ENCODE data around the gene BICDL1. TPM values are rescaled to one million over a fixed set of nuclear protein-coding genes. Genes with fewer than 3 reads are reported as not detected.

BICDL1 gene
- total RNA-seq, 2 experiments from 2014 or later, result 62.7 to 63.7 TPM

DNA sequence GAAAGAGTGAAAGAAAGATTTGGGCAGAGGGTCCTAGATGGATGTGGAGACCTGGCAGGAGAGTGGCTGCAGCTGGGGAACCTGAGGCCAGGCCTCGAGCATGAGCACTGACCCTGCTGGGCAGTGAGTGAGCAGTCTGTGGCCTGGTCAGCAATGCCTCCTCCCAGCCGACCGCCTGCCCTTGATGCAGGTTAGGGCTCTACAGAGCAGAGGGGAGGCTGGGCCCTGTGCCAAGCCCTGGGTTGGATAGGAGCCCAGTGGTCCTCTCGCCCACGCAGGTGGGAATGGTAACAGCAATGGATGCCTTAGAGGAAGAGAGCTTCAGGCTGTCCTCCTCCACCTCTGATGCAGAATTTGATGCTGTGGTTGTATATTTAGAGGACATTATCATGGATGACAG, 67.7 kb downstream of the BICDL1 start:
- Mint-ChIP-seq H3K27me3 (no peaks in the 10 kb centered on the region), H3K27ac (no peak overlapping the region), H3K4me1 (peaks cover 22% of the 10 kb centered on the region), H3K4me3 (no peak overlapping the region), H3K36me3 (peaks cover 18% of the 10 kb centered on the region), H3K9me3 (peaks cover 1% of the 10 kb centered on the region)
- DNase-seq, result no peak

DNA sequence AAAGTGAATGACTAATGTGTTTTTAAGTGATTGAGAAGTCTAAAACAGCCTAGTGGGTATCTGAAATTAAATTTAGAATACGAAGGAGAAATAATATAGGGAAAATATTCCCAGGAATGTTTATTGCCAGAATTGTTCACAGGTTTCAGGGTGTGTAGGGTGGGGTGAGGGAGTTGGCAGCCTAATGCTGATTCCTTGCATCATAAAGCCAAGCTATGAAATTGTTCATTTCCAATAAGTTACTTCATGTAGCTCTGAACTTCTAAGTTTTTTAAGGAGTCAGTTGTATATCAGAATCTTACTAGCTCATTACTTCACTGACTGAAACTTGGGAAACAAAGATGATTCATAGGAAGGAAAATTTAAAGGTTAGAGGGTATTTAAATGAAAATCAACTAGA, 71.2 kb downstream of the BICDL1 start:
- no peaks in the 10 kb centered on the region for H3K9me3 Mint-ChIP-seq

DNA sequence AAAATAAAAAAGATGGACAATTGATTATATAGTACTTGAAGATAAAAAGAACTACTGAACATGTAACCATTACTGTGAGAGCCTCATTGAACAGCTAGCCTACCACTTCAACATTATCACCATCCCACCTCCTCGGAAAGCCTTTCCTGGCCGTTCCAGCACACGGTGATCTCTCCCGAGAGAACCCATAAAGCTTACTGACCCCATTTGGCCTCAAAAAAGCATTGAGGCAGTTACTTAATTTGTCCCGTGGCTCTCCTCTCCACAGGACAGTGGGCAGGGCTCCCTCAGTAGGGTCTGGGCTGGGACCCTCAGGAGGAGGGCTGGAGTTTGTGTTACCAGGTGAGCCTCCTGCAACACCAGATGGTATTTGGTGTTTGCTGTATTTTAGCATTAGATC, 71.7 kb downstream of the BICDL1 start:
- no peak overlapping the region for H3K27ac Mint-ChIP-seq
- H3K9me3 Mint-ChIP-seq, result no peaks in the 10 kb centered on the region
- DNase-seq, result no peak
- H3K36me3 Mint-ChIP-seq, result peaks cover 24% of the 10 kb centered on the region
- H3K27me3 Mint-ChIP-seq, result no peaks in the 10 kb centered on the region
- H3K4me3 Mint-ChIP-seq, result no peak overlapping the region
- peaks cover 23% of the 10 kb centered on the region for H3K4me1 Mint-ChIP-seq

More for the DNA sequence above, 71.2 kb downstream of the BICDL1 start:
- DNase-seq, result no peak
- Mint-ChIP-seq H3K4me1 (peaks cover 24% of the 10 kb centered on the region), H3K27me3 (no peaks in the 10 kb centered on the region), H3K36me3 (peaks cover 24% of the 10 kb centered on the region), H3K4me3 (no peak overlapping the region), H3K27ac (peak overlapping the region; percentile 11)

DNA sequence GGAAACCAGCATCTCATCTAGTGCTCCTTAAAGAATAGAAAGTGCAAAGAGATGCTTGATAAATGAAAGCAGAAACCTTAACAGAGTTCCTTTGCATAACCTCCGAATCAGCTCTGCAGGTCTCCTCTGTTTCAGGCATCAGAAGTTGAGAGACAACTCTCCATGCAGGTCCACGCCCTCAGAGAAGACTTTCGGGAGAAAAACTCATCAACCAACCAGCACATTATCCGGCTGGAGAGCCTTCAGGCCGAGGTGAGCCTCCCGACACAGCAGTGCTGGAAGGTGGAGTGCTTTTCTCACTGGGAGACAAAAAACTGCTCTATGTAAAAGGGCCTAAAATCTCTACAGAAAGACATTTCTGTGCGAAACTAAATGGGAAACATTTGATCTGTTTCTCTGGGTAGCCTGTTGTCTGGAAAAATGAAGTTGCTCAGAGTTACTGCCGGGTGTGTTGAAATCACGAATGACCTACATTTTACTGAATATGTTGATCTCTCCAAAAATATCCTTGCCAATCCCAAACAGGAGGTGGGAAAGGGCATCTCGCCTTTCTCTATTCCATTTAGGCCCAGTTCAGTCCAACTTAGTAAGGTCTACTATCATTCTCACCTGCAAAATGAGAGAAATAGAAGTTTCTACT, 72.7 kb downstream of the BICDL1 start:
- H3K4me1 Mint-ChIP-seq, result peaks cover 23% of the 10 kb centered on the region
- no peak overlapping the region for H3K4me3 Mint-ChIP-seq
- H3K9me3 Mint-ChIP-seq, result no peaks in the 10 kb centered on the region
- H3K27ac Mint-ChIP-seq, result peak overlapping the region; percentile 20
- H3K27me3 Mint-ChIP-seq, result no peaks in the 10 kb centered on the region
- H3K36me3 Mint-ChIP-seq, result peaks cover 25% of the 10 kb centered on the region
- no peak for DNase-seq

DNA sequence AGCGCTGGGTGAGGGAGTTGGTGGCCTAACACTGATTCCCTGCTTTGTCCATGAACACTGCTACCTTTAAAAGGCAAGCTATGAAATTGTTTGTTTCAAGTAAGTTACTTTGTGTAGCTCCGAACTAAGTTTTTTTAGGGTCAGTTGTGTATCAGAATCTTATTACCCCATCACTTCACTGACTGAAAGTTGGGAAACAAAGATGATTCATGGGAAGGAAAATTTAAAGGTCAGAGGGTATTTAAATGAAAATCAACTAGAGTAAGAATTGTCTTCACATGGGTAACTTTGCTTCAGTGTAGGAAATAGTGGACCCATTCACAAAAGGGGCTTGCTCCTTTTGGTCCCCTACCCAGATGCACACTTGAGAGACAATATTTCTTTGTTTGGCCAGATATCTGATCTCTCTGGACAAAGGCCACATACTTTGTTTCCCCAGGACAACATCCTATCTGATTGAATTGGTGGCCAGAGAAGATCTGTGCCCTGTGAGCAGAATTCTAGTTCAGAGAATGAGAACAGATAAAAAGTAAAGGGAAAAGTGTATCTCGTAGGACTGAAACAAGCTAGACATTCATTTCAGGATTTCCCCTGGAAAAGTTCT, 74.0 kb downstream of the BICDL1 start:
- peaks cover 27% of the 10 kb centered on the region for H3K36me3 Mint-ChIP-seq
- no peak overlapping the region for H3K27ac Mint-ChIP-seq
- H3K4me3 Mint-ChIP-seq, result no peak overlapping the region
- no peaks in the 10 kb centered on the region for H3K27me3 Mint-ChIP-seq
- H3K9me3 Mint-ChIP-seq, result no peaks in the 10 kb centered on the region
- peaks cover 21% of the 10 kb centered on the region for H3K4me1 Mint-ChIP-seq
- no peak for DNase-seq

DNA sequence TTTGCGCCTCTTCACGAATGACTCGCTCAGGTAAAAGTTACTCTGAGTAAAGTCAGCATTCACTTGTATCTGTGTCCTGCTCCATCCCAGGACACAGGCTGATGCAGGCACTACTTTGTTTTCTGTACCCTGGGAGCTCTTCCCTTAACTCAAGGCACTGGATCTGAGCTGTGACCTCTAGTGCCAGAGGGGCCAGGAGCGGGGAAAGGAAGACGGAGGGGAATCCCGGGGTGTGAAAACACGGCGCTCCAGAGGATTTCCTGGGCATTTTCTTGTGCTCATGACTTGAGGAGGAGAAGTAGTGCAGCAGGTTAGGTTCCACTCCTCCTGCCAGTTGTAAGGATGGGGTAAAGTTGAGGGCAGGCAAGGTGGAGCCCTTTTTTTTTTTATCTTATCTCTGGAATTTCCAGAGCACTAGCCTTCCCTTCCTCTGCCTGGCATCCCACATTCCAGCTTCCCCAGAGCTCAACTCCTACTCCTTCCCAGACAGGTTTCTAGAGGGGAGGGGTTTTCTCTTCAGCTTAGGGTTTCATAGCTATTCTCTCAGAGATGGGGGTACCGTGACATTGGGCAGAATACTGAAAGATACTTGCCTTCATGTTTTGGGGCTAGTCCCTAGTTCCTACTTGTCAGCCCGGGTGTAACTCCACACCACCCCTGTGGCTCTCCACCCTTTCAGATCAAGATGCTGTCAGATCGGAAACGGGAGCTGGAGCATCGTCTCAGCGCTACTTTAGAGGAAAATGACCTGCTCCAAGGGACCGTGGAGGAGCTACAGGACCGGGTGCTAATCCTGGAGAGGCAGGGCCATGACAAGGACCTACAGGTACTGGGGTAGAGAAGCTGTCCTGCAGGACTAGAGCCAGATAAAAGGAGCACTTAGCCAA, 75.3 kb downstream of the BICDL1 start:
- H3K36me3 Mint-ChIP-seq, result peaks cover 27% of the 10 kb centered on the region
- H3K4me1 Mint-ChIP-seq, result peaks cover 20% of the 10 kb centered on the region
- no peak overlapping the region for H3K27ac Mint-ChIP-seq
- no peaks in the 10 kb centered on the region for H3K9me3 Mint-ChIP-seq
- DNase-seq, result no peak
- peak overlapping the region; percentile 48 for H3K4me3 Mint-ChIP-seq
- H3K27me3 Mint-ChIP-seq, result no peaks in the 10 kb centered on the region

DNA sequence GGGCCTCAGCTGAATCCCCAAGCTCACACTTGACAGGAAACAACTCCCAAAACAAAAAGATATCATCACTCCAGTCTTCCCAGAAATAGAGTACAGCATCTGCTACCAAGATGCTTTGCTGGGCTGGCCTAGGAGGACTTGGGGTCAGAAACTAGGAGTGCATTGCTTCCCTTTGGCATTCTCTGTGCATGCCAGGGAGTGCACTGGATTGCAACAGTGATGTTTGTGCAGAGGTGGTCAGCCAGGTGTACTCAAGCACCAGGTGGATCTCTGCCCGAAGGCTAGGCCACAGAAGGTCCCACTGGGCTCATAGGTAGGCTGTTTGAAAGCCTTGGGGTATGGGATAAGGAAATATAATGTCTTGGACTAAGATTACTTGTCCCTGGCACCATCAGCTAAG, 76.4 kb downstream of the BICDL1 start:
- DNase-seq, result no peak
- H3K9me3 Mint-ChIP-seq, result no peaks in the 10 kb centered on the region
- peaks cover 22% of the 10 kb centered on the region for H3K36me3 Mint-ChIP-seq
- H3K27me3 Mint-ChIP-seq, result no peaks in the 10 kb centered on the region
- no peak overlapping the region for H3K4me3 Mint-ChIP-seq
- H3K27ac Mint-ChIP-seq, result no peak overlapping the region
- H3K4me1 Mint-ChIP-seq, result peaks cover 12% of the 10 kb centered on the region

DNA sequence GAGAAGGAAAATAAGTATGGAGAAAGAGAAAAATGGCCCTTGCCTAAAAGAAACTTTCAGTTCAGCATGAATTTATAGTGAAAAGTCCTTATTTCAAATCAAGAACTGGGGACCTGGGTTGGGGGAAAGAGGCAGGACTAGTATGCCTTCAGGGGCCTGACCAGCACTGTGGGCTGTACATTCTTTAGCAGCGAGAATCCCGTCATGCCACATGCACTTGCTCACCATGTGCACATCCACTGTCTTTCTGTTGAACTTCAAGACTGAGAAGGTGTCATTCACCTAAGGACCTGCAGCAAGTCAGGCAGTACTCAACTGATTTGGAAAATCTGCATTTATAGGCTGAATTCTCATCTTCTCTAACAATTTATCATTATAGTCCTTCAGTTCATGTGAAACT, 77.3 kb downstream of the BICDL1 start:
- Mint-ChIP-seq H3K4me3 (no peak overlapping the region), H3K4me1 (peaks cover 9% of the 10 kb centered on the region), H3K36me3 (peaks cover 26% of the 10 kb centered on the region), H3K27ac (no peak overlapping the region), H3K27me3 (no peaks in the 10 kb centered on the region), H3K9me3 (no peaks in the 10 kb centered on the region)
- DNase-seq, result no peak

DNA sequence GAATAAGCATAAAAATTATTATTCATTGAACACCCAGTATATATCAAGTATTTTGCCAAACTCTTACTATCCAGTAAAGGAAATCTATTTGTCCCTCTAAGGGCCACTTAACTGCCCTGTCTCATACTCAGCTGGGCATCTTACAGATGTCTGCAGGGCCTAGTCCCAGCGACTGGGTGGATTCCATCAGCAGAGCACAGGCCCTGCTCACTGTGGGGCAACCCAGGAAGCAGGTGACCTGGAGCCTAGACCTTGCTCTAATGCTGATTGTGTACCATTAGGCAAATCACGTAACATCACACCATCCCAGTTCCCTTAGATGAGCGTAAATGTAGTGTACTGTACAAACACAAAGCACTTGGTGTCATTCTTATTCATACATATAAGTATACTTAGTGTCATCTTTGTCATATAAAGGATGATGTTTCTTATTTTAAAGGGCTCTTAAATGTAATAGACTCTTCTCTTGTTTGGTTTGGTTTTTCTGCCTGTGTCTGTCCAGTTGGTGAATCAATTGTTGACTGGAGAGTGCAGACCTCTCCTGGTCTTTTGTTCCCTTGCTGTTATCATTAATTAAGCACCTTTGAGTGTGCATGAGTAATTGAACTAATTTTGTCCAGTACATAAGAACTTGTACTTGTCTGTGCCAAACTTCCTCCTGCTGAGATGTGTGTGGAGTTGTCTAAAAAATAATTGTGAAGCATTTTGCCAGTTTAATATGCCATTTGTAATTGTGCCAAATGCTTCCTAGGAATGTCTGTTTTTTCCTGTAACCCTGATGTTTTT, 78.2 kb downstream of the BICDL1 start:
- H3K4me3 Mint-ChIP-seq, result no peak overlapping the region
- no peak overlapping the region for H3K27ac Mint-ChIP-seq

DNA sequence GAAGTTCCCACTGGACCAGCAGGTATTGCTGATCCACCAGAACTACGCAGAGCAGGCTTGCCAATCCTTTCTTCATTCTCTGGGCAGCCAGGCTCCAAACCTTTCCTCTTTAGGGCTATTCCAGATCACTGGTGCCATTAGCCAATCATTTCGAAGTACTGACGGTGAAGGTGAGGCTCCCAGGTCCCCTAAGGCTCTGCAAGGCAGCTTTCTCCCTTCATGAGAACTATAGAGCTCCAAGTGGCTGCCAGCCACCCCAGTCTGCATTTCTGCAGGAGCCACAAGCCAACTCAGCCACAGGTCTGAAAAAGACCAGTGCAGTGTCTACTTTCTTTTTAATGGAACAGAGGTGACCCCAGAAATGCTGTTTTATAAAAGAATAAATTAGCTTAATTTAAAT, 78.9 kb downstream of the BICDL1 start:
- no peak overlapping the region for H3K4me3 Mint-ChIP-seq
- H3K27me3 Mint-ChIP-seq, result no peaks in the 10 kb centered on the region
- no peak overlapping the region for H3K27ac Mint-ChIP-seq

More for the DNA sequence above, 78.2 kb downstream of the BICDL1 start:
- H3K36me3 Mint-ChIP-seq, result peaks cover 27% of the 10 kb centered on the region
- no peak for DNase-seq
- H3K9me3 Mint-ChIP-seq, result no peaks in the 10 kb centered on the region
- H3K27me3 Mint-ChIP-seq, result no peaks in the 10 kb centered on the region
- peaks cover 6% of the 10 kb centered on the region for H3K4me1 Mint-ChIP-seq

DNA sequence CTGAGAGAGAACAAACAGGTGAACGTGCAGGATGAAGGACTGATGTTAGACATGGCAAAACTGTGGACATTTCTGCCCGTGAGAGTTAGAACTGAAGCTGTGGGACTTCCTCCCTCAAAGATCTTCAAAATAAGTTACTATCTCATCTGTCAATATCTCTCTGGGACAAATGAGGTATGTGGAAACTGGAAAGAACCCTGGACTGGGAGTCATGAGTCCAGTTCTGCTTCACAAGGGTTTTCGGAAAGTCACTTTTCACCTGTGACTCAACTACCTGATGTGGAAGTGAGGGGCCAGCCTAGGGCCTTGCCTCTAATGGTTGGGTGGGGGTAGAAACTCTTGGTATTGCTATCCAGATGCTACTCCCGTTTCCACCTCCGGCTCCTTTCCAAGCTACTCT, 80.2 kb downstream of the BICDL1 start:
- Mint-ChIP-seq H3K27ac (no peak overlapping the region), H3K4me3 (no peak overlapping the region), H3K4me1 (peaks cover 3% of the 10 kb centered on the region), H3K9me3 (no peaks in the 10 kb centered on the region), H3K36me3 (peaks cover 36% of the 10 kb centered on the region), H3K27me3 (no peaks in the 10 kb centered on the region)
- no peak for DNase-seq

More for the DNA sequence above, 78.9 kb downstream of the BICDL1 start:
- DNase-seq, result no peak
- H3K4me1 Mint-ChIP-seq, result peaks cover 1% of the 10 kb centered on the region
- peaks cover 27% of the 10 kb centered on the region for H3K36me3 Mint-ChIP-seq
- no peaks in the 10 kb centered on the region for H3K9me3 Mint-ChIP-seq

DNA sequence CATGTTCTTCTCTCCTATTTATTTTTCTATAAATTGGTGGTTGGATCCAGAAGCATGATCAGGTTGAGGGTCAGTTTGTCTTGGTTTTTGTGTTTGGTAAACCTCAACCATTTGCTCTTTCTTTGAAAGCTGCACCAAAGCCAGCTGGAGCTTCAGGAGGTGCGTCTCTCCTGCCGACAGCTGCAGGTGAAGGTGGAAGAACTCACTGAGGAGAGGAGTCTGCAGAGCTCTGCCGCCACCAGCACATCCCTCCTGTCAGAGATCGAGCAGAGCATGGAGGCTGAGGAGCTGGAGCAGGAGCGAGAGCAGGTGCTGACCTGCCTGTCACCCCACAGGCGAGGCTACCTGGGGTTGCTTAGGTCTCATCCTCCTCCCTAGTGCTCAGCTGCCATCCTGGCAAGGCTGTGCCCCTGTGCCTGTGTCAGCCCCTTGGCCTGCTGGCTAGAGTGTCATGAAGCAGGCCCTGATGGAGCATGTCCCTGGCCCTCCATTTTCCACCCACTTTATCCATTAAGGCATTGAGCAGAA, 82.5 kb downstream of the BICDL1 start:
- peaks cover 6% of the 10 kb centered on the region for H3K4me1 Mint-ChIP-seq
- no peak overlapping the region for H3K27ac Mint-ChIP-seq
- peaks cover 45% of the 10 kb centered on the region for H3K36me3 Mint-ChIP-seq
- H3K27me3 Mint-ChIP-seq, result no peaks in the 10 kb centered on the region
- H3K9me3 Mint-ChIP-seq, result no peaks in the 10 kb centered on the region
- H3K4me3 Mint-ChIP-seq, result no peak overlapping the region
- DNase-seq, result no peak

DNA sequence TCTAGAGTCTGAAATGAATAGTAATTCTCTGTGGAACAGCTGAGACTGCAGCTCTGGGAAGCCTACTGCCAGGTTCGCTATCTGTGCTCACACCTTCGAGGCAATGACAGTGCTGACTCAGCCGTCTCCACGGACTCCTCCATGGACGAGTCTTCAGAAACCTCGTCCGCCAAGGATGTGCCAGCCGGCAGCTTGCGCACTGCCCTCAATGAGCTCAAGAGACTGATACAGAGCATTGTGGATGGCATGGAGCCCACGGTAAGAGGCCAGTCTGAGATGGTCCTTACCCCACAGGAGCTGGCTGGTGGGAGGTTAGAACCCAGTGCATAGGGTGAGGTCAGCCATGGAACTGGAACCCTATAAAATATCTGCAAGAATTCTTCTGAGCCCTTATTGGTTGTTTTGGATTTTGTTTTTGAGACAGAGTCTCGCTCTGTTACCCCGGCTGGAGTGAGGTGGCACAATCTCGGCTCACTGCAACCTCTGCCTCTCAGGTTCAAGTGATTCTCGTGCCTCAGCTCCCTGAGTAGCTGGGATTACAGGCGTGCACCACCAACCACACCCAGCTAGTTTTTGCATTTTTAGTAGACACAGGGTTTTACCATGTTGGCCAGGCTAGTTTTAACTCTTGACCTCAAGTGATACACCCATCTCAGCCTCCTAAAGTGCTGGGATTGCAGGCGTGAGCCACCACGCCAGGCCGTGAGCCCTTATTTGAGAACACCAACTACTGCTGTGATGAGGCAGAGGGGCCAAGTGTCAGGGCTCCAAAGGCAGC, 83.6 kb downstream of the BICDL1 start:
- Mint-ChIP-seq H3K9me3 (no peaks in the 10 kb centered on the region), H3K4me1 (peaks cover 6% of the 10 kb centered on the region), H3K27me3 (no peaks in the 10 kb centered on the region), H3K36me3 (peaks cover 52% of the 10 kb centered on the region), H3K4me3 (no peak overlapping the region), H3K27ac (no peak overlapping the region)
- DNase-seq, result no peak

DNA sequence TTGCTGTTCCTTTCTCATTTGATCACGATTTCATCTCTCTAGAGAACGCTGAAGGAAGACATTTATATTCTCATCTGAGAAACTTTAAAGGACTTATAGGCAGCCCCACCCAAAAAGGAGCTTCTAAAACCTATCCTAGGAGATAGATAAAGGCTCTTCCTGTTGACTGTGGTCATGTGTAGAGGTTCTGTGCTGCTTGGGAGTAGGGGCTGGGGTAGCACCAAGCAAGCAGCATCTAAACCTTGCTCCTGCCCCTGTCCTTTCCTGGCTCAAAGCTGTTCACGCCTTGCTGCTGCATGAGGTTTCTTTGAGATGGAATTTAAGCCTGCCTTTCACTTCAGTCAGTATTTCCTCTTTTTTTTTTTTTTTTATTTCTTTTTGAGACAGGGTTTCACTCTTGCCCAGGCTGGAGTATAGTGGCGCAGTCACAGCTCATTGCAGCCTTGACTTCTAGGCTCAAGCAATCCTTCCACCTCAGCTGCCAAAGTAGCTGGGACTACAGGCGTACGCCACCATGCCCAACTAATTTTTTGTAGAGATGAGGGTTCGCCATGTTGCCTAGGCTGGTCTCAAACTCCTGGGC, 86.1 kb downstream of the BICDL1 start:
- Mint-ChIP-seq H3K9me3 (no peaks in the 10 kb centered on the region), H3K27me3 (no peaks in the 10 kb centered on the region), H3K4me3 (no peak overlapping the region), H3K4me1 (peaks cover 9% of the 10 kb centered on the region), H3K27ac (no peak overlapping the region), H3K36me3 (peaks cover 55% of the 10 kb centered on the region)
- DNase-seq, result no peak

All from activated naive CD8-positive, alpha-beta T cell treated with anti-CD3 and anti-CD28 coated beads for 36 hours (primary cell).